Measurements from ENCODE around the gene TP53.
"Not testable (repeated sequence)": the region's sequence is repeated elsewhere in the genome, so short reads cannot be mapped to it uniquely, and the experiment has no call there.

TP53 gene

GRCh38 chr17:7631398-7632380 lies 55.6 kb downstream of the TP53 start:
- DNase-seq (ENCODE audit: low spot score): no peak

GRCh38 chr17:7629939-7630571 lies 57.2 kb downstream of the TP53 start, which contains the start of gene SHBG:
TSS of gene SHBG (plus strand) at chr17:7630135. CDS start at chr17:7630173, 38 bp downstream.
- no peak for DNase-seq (ENCODE audit: low spot score)

DNA sequence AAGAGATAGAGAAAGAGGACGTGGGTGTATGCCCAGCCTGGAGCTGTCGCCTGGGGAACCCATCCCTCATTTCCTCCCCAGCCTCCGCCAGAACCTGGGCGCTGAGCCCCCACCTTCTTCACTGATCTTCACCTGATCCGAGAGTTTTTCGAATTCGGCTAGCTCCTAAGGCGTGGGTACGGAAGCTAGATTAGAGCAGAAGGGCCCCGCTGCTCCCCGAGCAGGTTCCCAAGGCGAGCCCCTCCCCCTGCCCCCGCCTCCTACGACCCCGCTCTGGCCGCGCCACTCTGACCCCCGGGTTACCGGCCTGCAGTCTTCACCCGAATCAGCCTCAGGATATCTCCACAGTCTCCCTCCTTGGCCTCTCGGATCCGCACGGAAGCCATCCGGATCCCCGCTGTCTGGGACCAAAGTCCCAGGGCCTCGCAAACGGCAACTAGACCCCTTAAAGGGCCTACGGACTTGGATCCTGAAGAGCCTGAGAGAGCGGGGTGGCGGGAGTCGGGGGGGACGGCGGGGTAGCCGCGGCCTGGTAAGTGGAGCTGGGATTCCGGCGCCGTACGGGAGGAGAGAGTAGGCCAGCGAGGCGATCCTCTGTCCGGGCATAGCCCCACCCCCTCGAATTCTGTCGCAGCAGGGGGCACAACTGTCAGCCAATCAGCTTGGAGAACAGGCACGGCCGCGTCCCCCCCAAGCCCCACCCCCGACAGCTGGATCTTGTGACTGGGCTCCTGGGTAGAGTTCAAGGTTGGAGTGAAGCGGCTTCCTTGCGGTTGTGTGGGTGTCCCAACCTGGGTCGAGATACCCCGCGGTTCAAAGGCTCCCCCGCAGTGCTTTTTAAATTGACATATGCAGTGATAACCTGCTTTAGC lies 59.8 kb downstream of the TP53 start, which contains the start of gene SAT2:
TSS of gene SAT2 (minus strand) at position 572 of the 872 bp plus-strand sequence. CDS start at position 386, 186 bp downstream.
- peak; percentile 98 for DNase-seq (ENCODE audit: low spot score)

DNA sequence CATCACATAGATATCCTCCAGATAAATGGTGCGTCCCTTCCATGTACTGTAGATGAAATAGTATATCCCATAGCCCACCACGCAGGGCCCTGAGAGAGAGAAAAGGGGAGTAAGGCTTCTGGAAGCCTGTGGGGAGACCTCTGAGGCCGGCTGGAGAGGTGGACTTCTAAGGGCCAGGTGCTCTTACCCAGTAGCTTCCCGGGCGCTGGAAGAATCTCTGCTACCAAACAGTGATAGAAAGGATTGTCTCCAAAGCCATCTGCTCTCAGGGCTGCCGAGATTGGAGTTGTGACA lies 60.4 kb downstream of the TP53 start:
- no peak for DNase-seq (ENCODE audit: low spot score)

- DNase-seq (ENCODE audit: low spot score): no peak
Measured at GRCh38 chr17:7626307-7626706, 61.0 kb downstream of the TP53 start.

GRCh38 chr17:7625749-7626148 lies 61.5 kb downstream of the TP53 start:
- not testable (repeated sequence) for DNase-seq (ENCODE audit: low spot score)

DNA sequence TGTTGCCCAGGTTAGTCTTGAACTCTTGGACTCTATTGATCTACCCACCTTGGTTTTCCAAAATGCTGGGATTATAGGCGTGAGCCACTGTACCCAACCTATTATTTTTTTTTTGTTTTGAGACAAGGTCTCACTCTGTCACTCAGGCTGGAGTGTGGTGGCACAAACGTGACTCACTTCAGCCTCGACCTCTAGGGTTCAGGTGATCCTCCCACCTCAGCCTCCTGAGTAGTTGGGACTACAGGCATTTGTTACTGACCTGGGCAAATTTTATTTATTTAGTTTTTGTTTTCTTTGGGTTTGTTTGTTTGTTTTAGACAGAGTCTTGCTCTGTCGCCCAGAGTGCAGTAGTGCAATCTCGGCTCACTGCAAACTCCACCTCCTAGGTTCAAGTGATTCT lies 63.6 kb downstream of the TP53 start:
- no peak for DNase-seq (ENCODE audit: low spot score)

GRCh38 chr17:7620835-7621234 lies 66.5 kb downstream of the TP53 start:
- no peak for DNase-seq (ENCODE audit: low spot score)

GRCh38 chr17:7618608-7619007 lies 68.7 kb downstream of the TP53 start:
- DNase-seq (ENCODE audit: low spot score): no peak
